ENCODE data around the gene BRPF3.

Gene BRPF3

GRCh38 chr6:36269834-36270705 lies 73.5 kb downstream of the BRPF3 start, which contains the start of gene PNPLA1:
Gene PNPLA1 (plus strand): TSS chr6:36270060. CDS start chr6:36270460, 400 bp downstream.
- no peak for DNase-seq (ENCODE audit: low spot score)

- no peak for DNase-seq (ENCODE audit: low spot score)
These were observed 75.7 kb downstream of the BRPF3 start for GRCh38 chr6:36272234-36272633.

GRCh38 chr6:36273067-36273466 lies 76.5 kb downstream of the BRPF3 start:
- DNase-seq (ENCODE audit: low spot score): no peak

GRCh38 chr6:36273802-36274514 lies 77.4 kb downstream of the BRPF3 start:
- DNase-seq (ENCODE audit: low spot score): no peak

- no peak for DNase-seq (ENCODE audit: low spot score)
These were observed 80.3 kb downstream of the BRPF3 start for GRCh38 chr6:36276581-36277536.

GRCh38 chr6:36277946-36278470 lies 81.5 kb downstream of the BRPF3 start:
- DNase-seq (ENCODE audit: low spot score): no peak

GRCh38 chr6:36280467-36280866 lies 83.9 kb downstream of the BRPF3 start:
- no peak for DNase-seq (ENCODE audit: low spot score)

GRCh38 chr6:36280983-36281382 lies 84.4 kb downstream of the BRPF3 start:
- DNase-seq (ENCODE audit: low spot score): no peak

Measured in kidney capillary endothelial cell (primary cell).